HG03354 (cell line): Measurements from ENCODE around the gene PTPN14.

ENCODE experiments used
- ATAC-seq: cut with Tn5 transposase; IDR thresholded peaks from one replicate; pipeline ENCODE4 v1.9.1; 2021; ENCODE audit warnings: mild to moderate bottlenecking; ENCODE audit not compliant: unreplicated experiment, poor library complexity, severe bottlenecking

The PTPN14 gene

GRCh38 chr1:214570442-214570841 lies 19.0 kb upstream of the PTPN14 start:
- no peak for ATAC-seq

GRCh38 chr1:214569357-214570004 lies 18.1 kb upstream of the PTPN14 start:
- ATAC-seq: no peak

- ATAC-seq: no peak
Observed at GRCh38 chr1:214568328-214568727, 16.9 kb upstream of the PTPN14 start.

GRCh38 chr1:214567481-214567980 lies 16.1 kb upstream of the PTPN14 start:
- no peak for ATAC-seq

- ATAC-seq: no peak
Observed at GRCh38 chr1:214566158-214567104, 15.0 kb upstream of the PTPN14 start.

- ATAC-seq: no peak
Observed at GRCh38 chr1:214565310-214565709, 13.9 kb upstream of the PTPN14 start.

- ATAC-seq: no peak
Observed at GRCh38 chr1:214563881-214564280, 12.5 kb upstream of the PTPN14 start.

GRCh38 chr1:214557952-214558735 lies 6.7 kb upstream of the PTPN14 start:
- peak; percentile 59 for ATAC-seq

GRCh38 chr1:214553142-214553710 lies 1.8 kb upstream of the PTPN14 start:
- ATAC-seq: no peak

- ATAC-seq: no peak
Observed at GRCh38 chr1:214552174-214552608, 789 bp upstream of the PTPN14 start.

- peak; percentile 61 for ATAC-seq
Observed at GRCh38 chr1:214550857-214551435, 456 bp downstream of the PTPN14 start.

GRCh38 chr1:214550013-214550856 lies 1.2 kb downstream of the PTPN14 start:
- no peak for ATAC-seq

GRCh38 chr1:214549604-214550003 lies 1.8 kb downstream of the PTPN14 start:
- no peak for ATAC-seq

- no peak for ATAC-seq
Observed at GRCh38 chr1:214548988-214549387, 2.4 kb downstream of the PTPN14 start.

GRCh38 chr1:214548271-214548670 lies 3.1 kb downstream of the PTPN14 start:
- ATAC-seq: no peak

- no peak for ATAC-seq
Observed at GRCh38 chr1:214547747-214548146, 3.7 kb downstream of the PTPN14 start.

- ATAC-seq: no peak
Observed at GRCh38 chr1:214546886-214547641, 4.3 kb downstream of the PTPN14 start.

GRCh38 chr1:214546084-214546483 lies 5.3 kb downstream of the PTPN14 start:
- no peak for ATAC-seq
